ENCODE data around the gene MAMLD1.

Gene MAMLD1

DNA sequence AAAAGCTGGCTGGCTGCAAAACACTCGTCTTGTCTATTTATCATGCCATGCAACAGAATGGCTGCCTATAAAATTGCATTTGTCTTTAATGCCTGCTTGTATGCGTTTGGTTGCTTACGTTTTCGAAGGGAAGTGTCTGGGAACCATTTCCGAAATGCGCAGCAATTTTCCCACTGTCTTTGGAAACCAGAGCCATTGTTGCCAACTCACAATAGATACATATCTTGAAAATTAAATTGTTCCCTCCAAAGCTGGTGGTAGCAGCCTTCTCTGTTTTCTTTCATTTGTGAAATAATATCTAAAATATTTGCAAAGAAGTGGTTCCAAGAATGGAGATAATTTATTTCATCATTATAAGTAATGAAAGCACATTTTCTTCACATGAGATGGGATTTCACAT lies 53.4 kb downstream of the MAMLD1 start:
- TF ChIP-seq, protein P1, sequence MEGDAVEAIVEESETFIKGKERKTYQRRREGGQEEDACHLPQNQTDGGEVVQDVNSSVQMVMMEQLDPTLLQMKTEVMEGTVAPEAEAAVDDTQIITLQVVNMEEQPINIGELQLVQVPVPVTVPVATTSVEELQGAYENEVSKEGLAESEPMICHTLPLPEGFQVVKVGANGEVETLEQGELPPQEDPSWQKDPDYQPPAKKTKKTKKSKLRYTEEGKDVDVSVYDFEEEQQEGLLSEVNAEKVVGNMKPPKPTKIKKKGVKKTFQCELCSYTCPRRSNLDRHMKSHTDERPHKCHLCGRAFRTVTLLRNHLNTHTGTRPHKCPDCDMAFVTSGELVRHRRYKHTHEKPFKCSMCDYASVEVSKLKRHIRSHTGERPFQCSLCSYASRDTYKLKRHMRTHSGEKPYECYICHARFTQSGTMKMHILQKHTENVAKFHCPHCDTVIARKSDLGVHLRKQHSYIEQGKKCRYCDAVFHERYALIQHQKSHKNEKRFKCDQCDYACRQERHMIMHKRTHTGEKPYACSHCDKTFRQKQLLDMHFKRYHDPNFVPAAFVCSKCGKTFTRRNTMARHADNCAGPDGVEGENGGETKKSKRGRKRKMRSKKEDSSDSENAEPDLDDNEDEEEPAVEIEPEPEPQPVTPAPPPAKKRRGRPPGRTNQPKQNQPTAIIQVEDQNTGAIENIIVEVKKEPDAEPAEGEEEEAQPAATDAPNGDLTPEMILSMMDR (conservative IDR thresholded peaks at IDR 0.05; ENCODE audit: low read depth) = no peak
- POLR2A ChIA-PET (ENCODE audit: low non-redundant PET) = no interaction called here
- DNase-seq (ENCODE audit: low spot score) = no peak
- CTCF ChIA-PET = no interaction called here
- H3K27ac ChIP-seq = no peak overlapping the region

DNA sequence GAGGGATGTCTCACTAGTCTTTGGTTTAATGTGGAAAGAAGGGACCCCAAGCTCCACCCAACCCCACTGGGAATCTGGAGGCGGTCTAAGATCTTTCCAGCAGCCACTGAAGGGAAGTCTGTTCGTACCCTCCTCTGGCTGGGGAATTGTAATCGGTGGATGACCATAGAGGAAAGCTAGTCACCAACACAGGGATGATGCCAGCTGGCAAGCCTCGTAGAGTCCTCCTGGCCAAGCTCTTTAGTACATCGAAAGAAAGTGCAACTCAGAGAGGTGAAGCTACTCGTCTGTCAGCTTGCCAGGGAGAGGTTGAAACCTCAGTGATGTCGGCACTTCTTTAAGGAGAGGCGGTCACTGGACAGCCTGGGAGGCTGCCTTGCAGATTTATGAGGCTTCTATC lies 58.7 kb downstream of the MAMLD1 start:
- TF ChIP-seq, protein P1 (conservative IDR thresholded peaks at IDR 0.05; ENCODE audit: low read depth) = no peak
- ChIA-PET CTCF (no interaction called here), POLR2A (ENCODE audit: low non-redundant PET) (no interaction called here)
- DNase-seq (ENCODE audit: low spot score) = no peak
- H3K27ac ChIP-seq = no peak overlapping the region

DNA sequence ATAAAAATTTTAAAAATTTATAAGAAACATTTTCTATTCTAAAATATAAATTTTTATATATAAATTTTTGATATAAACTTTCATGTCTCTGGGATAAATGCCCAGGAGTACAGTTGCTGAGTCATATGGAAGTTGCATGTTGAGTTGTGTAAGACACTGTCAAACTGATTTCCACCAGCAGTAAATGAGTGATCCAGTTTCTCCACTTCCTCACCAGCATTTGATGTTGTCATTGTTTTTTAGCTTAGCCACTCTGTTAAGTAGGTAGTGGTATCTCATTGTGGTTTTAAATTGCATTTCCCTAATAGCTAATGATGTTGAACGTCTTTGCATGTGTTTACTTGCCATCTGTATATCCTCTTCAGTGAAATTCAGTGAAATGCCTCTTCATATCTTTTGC lies 66.5 kb downstream of the MAMLD1 start:
- TF ChIP-seq, protein P1 (conservative IDR thresholded peaks at IDR 0.05; ENCODE audit: low read depth) = no peak
- ChIA-PET CTCF (no interaction called here), POLR2A (ENCODE audit: low non-redundant PET) (no interaction called here)
- no peak for DNase-seq (ENCODE audit: low spot score)
- H3K27ac ChIP-seq = no peak overlapping the region

DNA sequence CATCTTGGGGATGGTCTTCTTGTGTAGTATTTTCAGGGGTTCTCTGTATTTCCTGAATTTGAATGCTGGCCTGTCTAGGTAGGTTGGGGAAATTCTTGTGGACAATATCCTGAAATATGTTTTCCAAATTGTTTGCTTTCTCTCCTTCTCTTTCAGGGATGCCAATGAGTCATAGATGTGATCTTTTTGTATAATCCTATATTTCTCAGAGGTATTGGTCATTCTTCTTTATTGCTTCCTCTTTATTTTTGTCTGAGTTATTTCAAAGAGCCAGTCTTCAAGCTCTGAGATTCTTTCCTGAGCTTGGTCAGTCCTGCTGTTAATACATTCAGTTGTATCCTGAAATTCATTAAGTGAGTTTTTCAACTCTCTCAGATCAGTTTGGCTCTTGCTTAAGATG lies 73.1 kb downstream of the MAMLD1 start:
- TF ChIP-seq, protein P1 (conservative IDR thresholded peaks at IDR 0.05; ENCODE audit: low read depth) = no peak
- ChIA-PET CTCF (no interaction called here), POLR2A (ENCODE audit: low non-redundant PET) (no interaction called here)
- DNase-seq (ENCODE audit: low spot score) = no peak
- no peak overlapping the region for H3K27ac ChIP-seq

DNA sequence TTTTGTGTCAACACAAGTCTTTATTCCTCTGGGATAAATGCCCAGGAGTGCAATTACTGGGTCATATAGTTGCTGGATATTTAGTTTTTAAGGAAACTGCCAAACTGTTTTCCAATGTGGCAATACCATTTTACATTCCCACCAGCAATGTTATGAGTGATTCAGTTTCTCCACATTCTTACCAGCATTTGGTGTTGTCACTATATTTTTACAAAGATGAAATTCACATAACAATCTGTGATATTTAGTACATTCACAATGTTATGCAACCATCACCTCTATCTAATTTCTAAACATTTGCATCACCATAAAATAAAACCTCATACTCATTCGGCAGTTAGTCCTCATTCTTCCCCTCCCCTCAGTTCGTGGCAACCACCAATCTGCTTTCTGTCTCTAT lies 75.0 kb downstream of the MAMLD1 start:
- TF ChIP-seq, protein P1 (conservative IDR thresholded peaks at IDR 0.05; ENCODE audit: low read depth) = no peak
- H3K27ac ChIP-seq = no peak overlapping the region
- POLR2A ChIA-PET (ENCODE audit: low non-redundant PET) = no interaction called here
- no peak for DNase-seq (ENCODE audit: low spot score)
- CTCF ChIA-PET = interaction anchor here (0.5 kb wide), 1 partner anchor 578 kb away, joined by 6 read pairs; no protein-coding TSS in a partner anchor

DNA sequence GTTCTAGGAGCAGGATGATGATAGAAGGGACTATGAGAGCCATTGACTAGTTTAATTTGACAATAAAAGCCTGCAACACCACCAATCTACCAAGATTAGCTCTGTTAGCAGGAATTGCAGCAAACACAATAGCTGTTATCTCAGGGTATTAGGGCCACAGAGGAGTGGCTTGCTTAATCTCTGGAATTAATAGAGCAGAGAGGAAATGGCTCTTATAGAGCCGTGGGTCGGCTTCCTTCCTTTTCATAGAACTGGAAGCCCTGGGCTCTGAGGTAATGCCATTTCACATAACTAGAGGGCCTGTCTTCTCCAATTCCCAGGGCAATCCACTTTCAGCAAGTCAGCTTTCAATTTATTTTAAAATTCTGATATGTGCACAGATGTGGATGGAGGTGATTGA lies 83.0 kb downstream of the MAMLD1 start:
- ChIA-PET CTCF (interaction anchor here (0.6 kb wide), 1 partner anchor 36 kb away, joined by 3 read pairs; no protein-coding TSS in a partner anchor), POLR2A (ENCODE audit: low non-redundant PET) (no interaction called here)
- TF ChIP-seq, protein P1 (conservative IDR thresholded peaks at IDR 0.05; ENCODE audit: low read depth) = no peak
- no peak overlapping the region for H3K27ac ChIP-seq
- DNase-seq (ENCODE audit: low spot score) = no peak

DNA sequence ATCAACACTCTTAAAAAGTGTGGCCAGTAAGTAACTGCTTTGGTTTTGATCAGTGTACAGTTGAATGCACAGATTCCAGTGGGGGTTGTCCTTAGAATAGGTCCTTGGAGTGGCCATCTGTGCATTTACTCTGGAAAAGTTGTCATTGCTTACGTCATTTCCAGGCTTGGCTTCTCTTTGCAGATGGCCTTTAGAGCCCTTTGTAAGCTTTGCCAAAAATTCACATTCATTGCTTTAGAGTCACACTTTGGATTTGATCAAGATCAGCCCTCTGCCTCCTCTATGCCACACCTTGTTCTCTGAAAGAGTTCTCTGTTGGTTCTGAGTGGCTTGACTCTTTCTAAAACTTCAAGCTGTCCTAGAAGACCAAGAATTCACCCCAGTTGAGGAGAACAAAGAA lies 83.9 kb downstream of the MAMLD1 start:
- ChIA-PET CTCF (no interaction called here), POLR2A (ENCODE audit: low non-redundant PET) (no interaction called here)
- no peak for DNase-seq (ENCODE audit: low spot score)
- no peak overlapping the region for H3K27ac ChIP-seq
- TF ChIP-seq, protein P1 (conservative IDR thresholded peaks at IDR 0.05; ENCODE audit: low read depth) = no peak

Data from RWPE1 (cell line).